NCI-H1930 (cell line): ENCODE measurements around the gene BCAP31.
"Not testable (repeated sequence)": the region's sequence is repeated elsewhere in the genome, so short reads cannot be mapped to it uniquely, and the experiment has no call there.

Source experiments
- DNase-seq, 2 experiments: peaks; one replicate each; lab custom pipeline; 2025; lab: John Stamatoyannopoulos, UW

BCAP31 gene

GRCh38 chrX:153708415-153708814, 15.8 kb downstream of the BCAP31 start:
- peak; percentile 3 to 17 for DNase-seq

GRCh38 chrX:153707406-153707805, 16.8 kb downstream of the BCAP31 start:
- DNase-seq: no peak

GRCh38 chrX:153706799-153707198, 17.4 kb downstream of the BCAP31 start:
- no peak for DNase-seq

- not testable (repeated sequence) for DNase-seq
Measured at GRCh38 chrX:153705403-153706060, 18.7 kb downstream of the BCAP31 start.

- not testable (repeated sequence) for DNase-seq
Measured at GRCh38 chrX:153704631-153705402, 19.4 kb downstream of the BCAP31 start.

DNA sequence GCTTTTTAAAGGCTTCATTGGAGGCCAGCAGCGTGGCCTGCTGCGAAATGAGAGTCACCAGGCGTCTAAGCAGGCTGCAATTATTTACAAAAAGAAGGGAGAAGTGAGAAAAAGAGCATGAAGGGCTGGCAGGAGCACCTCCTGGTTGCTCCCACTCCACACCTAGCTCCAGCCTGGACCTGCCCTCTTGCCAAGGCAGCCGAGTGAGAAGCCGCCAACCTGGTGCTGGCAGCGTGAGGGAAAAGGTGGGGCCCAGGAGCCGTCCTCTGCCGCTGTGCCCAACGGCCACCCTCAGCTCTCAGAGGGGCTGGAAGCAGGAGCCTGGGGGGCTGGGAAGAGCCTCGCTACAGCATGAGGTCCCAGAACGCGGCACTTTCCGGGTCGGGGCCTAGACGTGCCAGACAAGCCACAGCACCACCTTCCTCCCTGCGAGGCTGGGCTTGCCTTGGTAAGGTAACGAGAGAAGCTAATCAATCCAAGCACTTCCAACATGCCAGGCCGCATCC, 20.1 kb downstream of the BCAP31 start:
- no peak for DNase-seq

DNA sequence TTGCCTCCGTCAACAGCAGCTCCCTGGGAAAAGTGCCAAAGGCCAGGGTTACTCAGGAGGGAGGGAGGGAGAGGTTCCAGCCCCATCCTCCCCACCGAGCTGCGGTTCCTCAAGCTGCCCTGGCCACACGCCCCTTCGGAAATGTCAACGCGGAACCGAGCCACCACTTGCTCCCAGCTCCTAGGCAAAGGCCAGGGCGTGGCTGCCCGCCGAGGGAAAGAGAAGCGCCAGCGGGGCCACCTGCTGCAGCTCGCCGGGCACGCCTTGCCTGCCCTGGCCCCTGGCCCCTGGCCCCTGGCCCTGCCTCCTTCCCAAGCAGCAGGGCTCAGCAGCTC, 21.2 kb downstream of the BCAP31 start:
- no peak for DNase-seq

DNA sequence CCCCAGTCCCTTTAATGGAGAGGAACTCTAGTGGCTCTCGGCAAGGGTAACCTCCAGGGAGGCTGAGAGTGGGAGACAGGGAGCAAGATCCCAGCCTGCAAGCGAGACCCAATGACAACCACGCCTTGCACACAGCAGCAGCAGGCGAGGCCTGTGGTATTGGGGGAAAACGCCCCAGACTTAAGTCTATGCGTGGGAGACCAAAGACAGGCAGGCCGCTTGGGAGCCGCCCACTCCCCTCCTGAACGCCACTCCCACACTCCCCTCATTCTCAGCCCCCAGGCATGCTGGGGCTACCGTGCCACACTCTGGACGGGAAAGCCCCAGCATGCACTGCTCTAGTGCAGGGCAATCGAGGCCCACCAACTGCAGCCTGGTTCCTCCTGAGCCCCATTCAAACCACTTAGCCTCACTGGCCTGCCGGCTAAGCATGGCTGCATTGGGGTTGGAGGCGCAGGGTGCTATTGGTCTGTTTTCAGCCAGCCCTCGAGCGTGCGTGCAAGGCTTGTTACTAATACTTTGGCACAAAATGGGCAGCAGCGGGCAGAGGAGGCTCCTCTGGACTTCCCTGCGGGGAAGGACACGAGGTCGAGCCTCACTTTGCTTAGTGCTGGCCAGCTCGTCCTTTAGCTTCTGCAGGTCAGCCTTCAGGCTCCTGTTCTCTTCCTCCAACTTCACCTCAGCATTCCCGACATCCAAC, 21.7 kb downstream of the BCAP31 start:
- DNase-seq: no peak

GRCh38 chrX:153701706-153702105, 22.5 kb downstream of the BCAP31 start:
- DNase-seq: no peak

GRCh38 chrX:153700967-153701366, 23.2 kb downstream of the BCAP31 start:
- DNase-seq: no peak

DNA sequence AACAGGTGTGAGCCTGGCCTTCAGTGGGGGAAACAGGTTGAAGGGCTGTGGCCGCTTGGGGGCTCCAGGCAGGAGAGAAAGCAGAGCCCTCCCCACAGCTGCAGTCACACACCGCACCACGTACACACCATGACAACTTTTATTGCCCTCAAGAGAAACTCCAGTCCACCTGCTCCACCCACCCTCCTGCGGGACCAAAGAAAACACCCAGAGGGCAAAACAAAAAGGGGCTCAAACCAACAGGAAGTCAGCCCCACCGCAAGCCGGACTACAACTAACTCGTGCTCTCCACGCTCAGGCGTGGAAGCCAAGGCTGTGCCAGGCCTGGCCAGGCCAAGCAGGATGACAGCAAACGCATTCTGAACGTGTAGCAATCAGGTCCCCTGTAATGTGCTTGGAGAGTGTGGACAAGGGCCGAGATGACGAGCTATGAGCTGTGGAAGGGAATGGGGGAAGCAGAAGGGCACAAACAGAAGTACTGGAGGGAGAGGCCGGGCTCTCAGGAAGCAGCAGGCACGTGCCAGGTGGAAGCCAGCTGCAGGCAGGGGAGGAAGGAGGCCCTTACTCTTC, 23.7 kb downstream of the BCAP31 start:
- no peak for DNase-seq

DNA sequence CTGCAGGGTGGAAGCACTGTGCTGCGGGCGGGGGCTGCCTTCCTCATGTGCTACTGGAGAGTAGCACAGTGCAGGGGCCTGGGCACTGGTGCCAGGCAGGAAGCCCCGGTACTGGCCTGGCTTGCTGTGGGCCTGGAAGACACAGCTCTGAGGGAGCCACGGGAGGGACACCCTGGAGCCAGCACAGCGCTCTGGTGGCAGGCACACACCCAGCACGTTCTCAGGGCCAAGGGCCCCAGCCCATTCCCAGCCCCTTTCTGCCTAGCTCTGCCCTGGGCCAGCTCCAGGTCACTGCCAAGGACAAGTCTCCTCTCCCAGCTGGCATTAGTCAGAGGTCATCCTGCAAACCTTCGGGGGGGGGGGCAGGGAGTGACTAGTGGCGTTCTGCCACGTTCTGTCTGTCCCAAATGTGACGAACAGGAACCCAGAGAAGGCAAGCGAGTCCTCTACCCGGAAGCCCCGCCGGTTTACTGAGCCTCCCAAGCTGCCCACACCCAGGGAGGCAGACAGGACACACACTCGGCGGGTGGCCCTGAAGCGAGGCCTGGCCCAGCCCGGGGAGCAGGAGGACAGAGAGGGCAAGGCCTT, 24.3 kb downstream of the BCAP31 start:
- not testable (repeated sequence) for DNase-seq

DNA sequence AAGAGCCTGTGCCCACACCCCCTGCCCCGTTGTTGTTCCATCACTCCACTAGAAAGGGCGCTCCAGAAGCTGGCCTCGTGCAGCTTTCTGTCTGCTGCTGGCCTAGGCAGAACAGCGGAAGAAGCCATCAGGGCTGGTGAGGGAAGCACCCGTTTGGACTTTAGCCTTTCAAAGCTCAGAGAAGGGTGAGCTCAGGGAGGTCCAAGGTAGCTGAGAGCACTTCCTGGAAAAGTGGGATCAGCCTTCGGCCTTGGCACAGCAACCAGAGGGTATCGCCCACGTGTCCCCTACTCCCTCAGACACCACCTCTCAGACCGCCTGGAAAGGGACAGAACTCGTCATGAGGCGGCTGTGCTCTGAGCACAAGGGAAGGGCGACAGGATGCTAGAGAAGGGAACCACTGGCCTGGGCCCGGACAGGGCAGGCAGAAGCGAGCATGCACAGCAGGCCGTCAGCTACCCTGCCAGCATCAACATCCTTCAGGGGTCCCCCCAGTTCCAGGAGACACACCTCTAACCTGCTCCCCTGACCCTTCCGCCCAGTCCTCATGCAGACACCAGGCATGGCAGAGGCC, 24.9 kb downstream of the BCAP31 start:
- DNase-seq: not testable (repeated sequence)

DNA sequence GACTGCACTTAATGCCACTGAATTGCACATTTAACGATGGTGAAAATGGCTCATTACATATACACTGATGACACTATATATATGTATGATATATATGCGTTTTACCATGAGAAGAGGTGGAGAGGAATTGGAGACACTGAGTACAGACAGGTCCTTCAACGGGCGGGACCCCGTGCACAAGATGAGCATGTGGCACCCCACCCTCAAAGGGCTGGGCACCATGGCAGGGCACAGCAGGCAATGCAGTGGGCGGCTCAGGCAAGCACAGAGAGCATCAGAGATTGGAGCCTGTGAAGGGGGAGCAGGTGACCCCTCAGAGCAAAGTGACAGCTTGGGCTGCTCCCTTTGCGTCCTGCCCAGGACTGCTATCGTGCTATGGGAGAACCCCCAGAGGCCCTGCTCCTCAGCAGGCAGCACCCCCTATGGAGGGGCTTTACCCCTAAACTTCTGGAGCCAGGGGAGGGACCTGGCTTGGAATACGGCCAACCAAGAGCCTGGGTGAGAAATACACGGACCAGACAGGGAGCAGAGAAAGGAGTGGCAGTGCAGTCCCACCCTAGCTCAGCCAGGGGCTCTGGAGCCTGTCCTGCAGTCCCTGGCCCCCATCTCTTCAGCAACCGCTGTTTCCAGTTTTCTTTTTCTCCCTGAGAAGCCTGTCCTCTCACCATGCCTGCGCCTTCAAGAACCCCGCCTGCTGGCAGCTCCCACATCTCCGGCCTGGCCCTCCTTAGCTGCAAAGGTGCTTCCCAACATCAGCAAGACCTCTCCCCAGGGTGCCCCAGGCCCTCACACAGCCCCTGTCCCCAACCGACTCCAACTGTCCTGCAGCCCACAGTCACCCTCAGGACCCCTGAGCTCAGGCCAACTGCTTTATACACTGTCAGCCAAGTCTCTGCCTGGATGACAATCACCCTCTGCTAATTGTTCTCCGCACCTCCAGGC, 26.0 kb downstream of the BCAP31 start:
- DNase-seq: no peak

DNA sequence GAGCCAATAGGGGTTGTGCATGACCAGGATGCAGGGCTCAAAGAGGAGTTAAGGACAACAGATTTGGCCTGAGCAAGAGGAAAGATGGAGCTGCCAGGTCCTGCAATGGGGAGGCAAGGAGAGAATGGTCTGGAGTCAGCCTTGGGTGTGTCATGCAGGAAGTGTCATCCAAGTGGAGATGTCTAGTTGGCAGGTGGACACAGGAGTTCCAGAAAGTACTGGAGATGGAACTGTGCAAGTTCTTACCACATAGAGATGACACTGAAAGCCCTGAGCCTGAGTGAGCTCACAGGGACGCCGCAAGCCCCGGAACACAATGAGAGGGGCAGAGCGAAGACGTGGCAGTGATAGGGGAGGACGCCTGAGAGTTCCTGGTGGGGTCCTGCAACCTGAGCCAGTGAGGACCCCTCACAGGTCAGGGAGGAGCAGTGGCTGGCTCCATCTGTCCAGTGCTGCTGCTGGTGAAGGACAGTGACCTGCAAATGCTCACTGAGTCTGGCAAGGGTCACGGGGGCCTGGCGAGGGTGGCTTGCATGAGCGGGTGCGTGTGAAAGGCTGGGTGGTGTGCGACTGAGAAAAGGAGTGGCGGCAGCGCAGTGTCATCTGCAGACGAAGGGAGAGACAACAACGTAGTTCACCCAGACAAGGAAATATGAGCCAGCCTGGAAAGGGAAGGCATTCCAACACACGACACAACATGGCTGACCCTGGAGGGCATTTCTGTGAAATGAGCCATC, 27.0 kb downstream of the BCAP31 start:
- not testable (repeated sequence) for DNase-seq

GRCh38 chrX:153696538-153696937, 27.6 kb downstream of the BCAP31 start:
- DNase-seq: not testable (repeated sequence)

- no peak for DNase-seq
Measured at GRCh38 chrX:153696100-153696499, 28.1 kb downstream of the BCAP31 start.

- DNase-seq: no peak
Measured at GRCh38 chrX:153694687-153695270, 29.4 kb downstream of the BCAP31 start.

GRCh38 chrX:153694256-153694655, 29.9 kb downstream of the BCAP31 start:
- not testable (repeated sequence) for DNase-seq
